AG04449 (cell line): ENCODE data around the gene MFRP.
A peak's percentile ranks its signal among the peaks of the same experiment; 100 is the strongest.

ENCODE experiments used
- CTCF ChIA-PET: fragments of 350-600 bp; formaldehyde crosslinking; extraction: SDS; loops from one replicate; lab custom pipeline; 2021; ENCODE audit warnings: antibody characterized with exemption; lab: Yijun Ruan, JAX
- POLR2A ChIA-PET: fragments of 400-600, 350-600 bp; formaldehyde crosslinking; extraction: SDS; loops from one replicate; lab custom pipeline; 2020; ENCODE audit warnings: antibody characterized with exemption, inconsistent platforms; lab: Yijun Ruan, JAX
- DNase-seq: peaks from one replicate; pipeline ENCODE4 v3.0.0-alpha.2; 2010; ENCODE audit warnings: low read depth, low spot score
- H3K4me3 ChIP-seq: 2 replicates; pipeline ENCODE4 v1.5.1; 2011; ENCODE audit warnings: low read depth, mild to moderate bottlenecking, control low read depth, low read length
- CTCF ChIP-seq: IDR thresholded peaks from one replicate; pipeline ENCODE4 v1.5.1; 2011; ENCODE audit warnings: mild to moderate bottlenecking, moderate library complexity, low read length, control low read depth, inconsistent platforms; ENCODE audit not compliant: insufficient read depth; ENCODE audit errors: missing control alignments

Gene MFRP

GRCh38 chr11:119332111-119332765 is 14.3 kb downstream of the MFRP start:
- no peak for TF ChIP-seq CTCF
- DNase-seq = no peak
- CTCF ChIA-PET = interaction anchor here (1.0 to 12.3 kb wide), 5 partner anchors 7 to 163 kb away, joined by 4 to 342 read pairs (median 6); partner anchors contain the start of genes C1QTNF5 and NLRX1
- POLR2A ChIA-PET = no interaction called here
- no peak overlapping the region for H3K4me3 ChIP-seq

- ChIA-PET CTCF (interaction anchor here (9.8 to 12.3 kb wide), 2 partner anchors 5 to 6 kb away, joined by 342 read pairs; partner anchors contain the start of genes C1QTNF5 and RNF26), POLR2A (no interaction called here)
- no peak overlapping the region for H3K4me3 ChIP-seq
- TF ChIP-seq CTCF = no peak
- DNase-seq = no peak
Observed at GRCh38 chr11:119330237-119330636, 16.3 kb downstream of the MFRP start.

GRCh38 chr11:119329320-119329719 is 17.2 kb downstream of the MFRP start:
- no peak for DNase-seq
- H3K4me3 ChIP-seq = no peak overlapping the region
- CTCF ChIA-PET = interaction anchor here (9.8 kb wide), 1 partner anchor 7 kb away, joined by 342 read pairs; the partner anchor contains the start of genes C1QTNF5 and RNF26
- no peak for TF ChIP-seq CTCF
- POLR2A ChIA-PET = no interaction called here

GRCh38 chr11:119324189-119324588 is 22.3 kb downstream of the MFRP start:
- no peak overlapping the region for H3K4me3 ChIP-seq
- no peak for DNase-seq
- TF ChIP-seq CTCF = no peak
- ChIA-PET CTCF (interaction anchor here (0.6 to 9.8 kb wide), 57 partner anchors 12 to 261 kb away, joined by 3 to 342 read pairs (median 6); partner anchors contain the start of genes ABCG4, C1QTNF5, CBL and DPAGT1), POLR2A (interaction anchor here (1.5 kb wide), 1 partner anchor 13 kb away, joined by 4 read pairs; no protein-coding TSS in a partner anchor)

GRCh38 chr11:119323532-119324033 is 22.9 kb downstream of the MFRP start:
- ChIA-PET POLR2A (interaction anchor here (1.5 kb wide), 1 partner anchor 14 kb away, joined by 4 read pairs; no protein-coding TSS in a partner anchor), CTCF (interaction anchor here (0.6 to 9.8 kb wide), 68 partner anchors 13 to 720 kb away, joined by 3 to 342 read pairs (median 6); partner anchors contain the start of genes ABCG4, C1QTNF5, CBL and DPAGT1)
- no peak for DNase-seq
- no peak overlapping the region for H3K4me3 ChIP-seq
- peak; percentile 65 for TF ChIP-seq CTCF
